Liver (tissue), 9 donors: ENCODE measurements around the gene GTPBP3. TPM values are rescaled to one million over a fixed set of nuclear protein-coding genes. Genes with fewer than 3 reads are reported as not detected.

Experiments used
- DNase-seq: peaks from one replicate; pipeline ENCODE4 v3.0.0-alpha.2; 2017; ENCODE audit warnings: low spot score
- H3K27ac ChIP-seq, 2 donors: one replicate each; pipeline ENCODE4 v1.7.0; 2013; ENCODE audit warnings: inconsistent platforms in 2 of 2, low read length in 2 of 2, control low read depth in 1 of 2, low read depth in 1 of 2, mild to moderate bottlenecking in 1 of 2
- H3K27me3 ChIP-seq, 4 donors: one replicate each; pipeline versions ENCODE4 v1.6.1 to v1.7.0; 2013; ENCODE audit warnings: low read length in 3 of 4, inconsistent platforms in 1 of 4, mild to moderate bottlenecking in 1 of 4, moderate library complexity in 1 of 4; ENCODE audit not compliant: control insufficient read depth in 4 of 4, insufficient read depth in 4 of 4
- H3K36me3 ChIP-seq, 4 donors: one replicate each; pipeline versions ENCODE4 v1.6.1 to v1.7.0; 2013; ENCODE audit warnings: low read length in 3 of 4, mild to moderate bottlenecking in 3 of 4, low read depth in 1 of 4, moderate library complexity in 1 of 4; ENCODE audit not compliant: control insufficient read depth in 4 of 4, insufficient read depth in 3 of 4
- H3K4me1 ChIP-seq, 4 donors: one replicate each; pipeline versions ENCODE4 v1.6.1 to v1.7.0; 2013; ENCODE audit warnings: low read length in 3 of 4, mild to moderate bottlenecking in 3 of 4, moderate library complexity in 1 of 4; ENCODE audit not compliant: control insufficient read depth in 4 of 4, insufficient read depth in 4 of 4
- H3K4me3 ChIP-seq, 3 donors: one replicate each; pipeline versions ENCODE4 v1.6.1 to v1.7.0; 2013; ENCODE audit warnings: low read length in 3 of 3, control low read depth in 1 of 3, low read depth in 1 of 3, mild to moderate bottlenecking in 1 of 3
- H3K9ac ChIP-seq, 2 donors: one replicate each; pipeline ENCODE4 v1.7.0; 2013; ENCODE audit warnings: low read length in 2 of 2, mild to moderate bottlenecking in 2 of 2, moderate library complexity in 2 of 2, control low read depth in 1 of 2, low read depth in 1 of 2
- H3K9me3 ChIP-seq, 4 donors: one replicate each; pipeline versions ENCODE4 v1.6.1 to v1.7.0; 2013; ENCODE audit warnings: low read length in 3 of 4; ENCODE audit not compliant: control insufficient read depth in 4 of 4
- FOXA1 ChIP-seq: IDR thresholded peaks from 2 replicates; pipeline ENCODE4 v1.6.1; 2016; ENCODE audit warnings: antibody characterized with exemption
- GABPA ChIP-seq, 2 donors: IDR thresholded peaks in 1 of 2; conservative IDR thresholded peaks in 1 of 2; 2 replicates each; pipeline ENCODE4 v1.6.1; 2016; ENCODE audit warnings: antibody characterized with exemption in 2 of 2, mild to moderate bottlenecking in 1 of 2, moderate library complexity in 1 of 2
- HNF4A ChIP-seq, 2 donors: conservative IDR thresholded peaks; 2 replicates each; pipeline ENCODE4 v1.6.1; 2016; ENCODE audit warnings: antibody characterized with exemption in 2 of 2, mild to moderate bottlenecking in 2 of 2
- RAD21 ChIP-seq, 2 donors: IDR thresholded peaks; 2 replicates each; pipeline ENCODE4 v1.6.1; 2016; ENCODE audit warnings: antibody characterized with exemption in 2 of 2, mild to moderate bottlenecking in 2 of 2
- TAF1 ChIP-seq: conservative IDR thresholded peaks from 2 replicates; pipeline ENCODE4 v1.6.1; 2016; ENCODE audit warnings: antibody characterized with exemption, mild to moderate bottlenecking
- YY1 ChIP-seq: IDR thresholded peaks from 2 replicates; pipeline ENCODE4 v1.6.1; 2016; ENCODE audit warnings: antibody characterized with exemption, mild to moderate bottlenecking
- WGBS: extraction: QIAGEN DNeasy Blood & Tissue Kit; methylation state at CpG from one replicate; pipeline ENCODE4 v1.1.7; 2013; 5-methylcytosine and 5-hydroxymethylcytosine counted together
- polyA plus RNA-seq, 2 donors: library from polyadenylated mRNA; stranded (reverse) in 1 of 2; unstranded in 1 of 2; fragments of 200-250 nt in 1 of 2; fragments of >200 nt in 1 of 2; fragmentation: Nextera tagmentation in 1 of 2; extraction: Ambion mirVana in 1 of 2; gene quantifications; one replicate each; pipeline versions ENCODE4 v1.2.1 to v1.2.3, GENCODE V29; 2013 to 2015
- total RNA-seq, 2 donors: library from RNA; depleted of rRNA; stranded (reverse); fragments of >200 nt; gene quantifications; one replicate each; pipeline ENCODE4 v1.2.3, GENCODE V29; 2014
- TF ChIP-seq, protein P1 (sequence below): fragments of 150-350 bp; IDR thresholded peaks from 2 replicates; pipeline ENCODE4 v1.5.1; 2017; ENCODE audit warnings: improper control_type of control experiment, low read depth, low read length; ENCODE audit not compliant: missing input control
- TF ChIP-seq, protein P2 (sequence below): IDR thresholded peaks from 2 replicates; pipeline ENCODE4 v1.6.1; 2016; ENCODE audit warnings: antibody characterized with exemption
- TF ChIP-seq, protein P3 (sequence below): IDR thresholded peaks from 2 replicates; pipeline ENCODE4 v1.6.1; 2016; ENCODE audit warnings: antibody characterized with exemption
- TF ChIP-seq, protein P4 (sequence below): IDR thresholded peaks from 2 replicates; pipeline ENCODE4 v1.6.1; 2016; ENCODE audit warnings: antibody characterized with exemption, mild to moderate bottlenecking
- donor health status: healthy.
- donor health status: healthy.
- donor health status: healthy.
- donor health status: healthy.
- donor health status: healthy.

The GTPBP3 gene
- total and polyA plus RNA-seq, 4 donors = 4.9 to 15.5 (median 9.6) TPM

DNA sequence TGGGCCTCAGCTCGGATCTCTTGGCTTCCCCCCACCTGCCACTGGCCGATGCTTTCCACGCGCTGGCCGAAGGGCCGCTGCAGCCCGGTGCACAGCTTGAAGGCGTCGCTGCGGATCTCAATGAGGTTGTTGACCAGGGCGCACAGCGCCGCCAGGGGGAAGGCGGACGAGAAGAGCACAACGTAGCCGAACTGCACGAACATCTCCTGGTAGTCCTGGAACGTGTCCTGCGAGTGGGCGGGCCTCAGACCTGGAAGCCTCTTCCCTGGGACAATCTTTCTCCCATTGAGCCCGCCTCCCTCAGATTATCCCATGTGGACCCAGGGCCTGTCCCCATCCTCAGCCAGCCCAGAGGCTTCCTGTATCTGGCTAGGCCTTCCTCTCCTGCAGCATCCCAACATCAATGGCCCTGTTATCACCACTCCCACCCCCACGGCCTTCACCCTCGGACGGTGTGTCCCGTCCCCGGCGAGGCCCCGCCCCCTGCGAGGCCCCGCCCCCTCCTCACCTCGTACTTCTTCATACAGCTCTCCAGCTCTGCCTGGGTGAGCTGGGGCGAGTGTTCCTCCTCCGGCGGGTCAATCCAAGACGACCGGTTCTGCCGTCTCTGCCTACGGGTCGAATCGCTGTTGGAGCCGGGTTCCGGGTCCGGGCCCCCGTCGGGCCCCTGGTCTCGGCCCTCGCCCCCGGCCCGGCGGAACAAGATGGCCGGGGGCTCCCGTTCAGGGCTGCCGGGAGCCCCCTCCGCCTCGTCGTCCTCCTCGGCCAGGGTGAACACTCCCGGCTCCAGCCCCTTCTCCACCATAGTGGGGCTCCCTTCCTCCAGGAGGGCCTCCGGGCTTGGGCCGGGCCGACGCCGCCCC lies 9.5 kb upstream of the GTPBP3 start:
- H3K36me3 ChIP-seq = no peaks in the 10 kb centered on the region
- no peak overlapping the region for H3K9ac ChIP-seq
- H3K4me3 ChIP-seq = peak overlapping the region in 1 of 3 donors; percentile 44
- H3K9me3 ChIP-seq = no peaks in the 10 kb centered on the region
- H3K27ac ChIP-seq = no peak overlapping the region
- DNase-seq = no peak
- TF ChIP-seq RAD21 (IDR thresholded peaks at IDR 0.05) (peak in 1 of 2 donors; percentile 16), GABPA (IDR thresholded peaks at IDR 0.05 in 1 of 2, conservative IDR thresholded peaks at IDR 0.05 in 1 of 2) (no peak)
- TF ChIP-seq, protein P1, sequence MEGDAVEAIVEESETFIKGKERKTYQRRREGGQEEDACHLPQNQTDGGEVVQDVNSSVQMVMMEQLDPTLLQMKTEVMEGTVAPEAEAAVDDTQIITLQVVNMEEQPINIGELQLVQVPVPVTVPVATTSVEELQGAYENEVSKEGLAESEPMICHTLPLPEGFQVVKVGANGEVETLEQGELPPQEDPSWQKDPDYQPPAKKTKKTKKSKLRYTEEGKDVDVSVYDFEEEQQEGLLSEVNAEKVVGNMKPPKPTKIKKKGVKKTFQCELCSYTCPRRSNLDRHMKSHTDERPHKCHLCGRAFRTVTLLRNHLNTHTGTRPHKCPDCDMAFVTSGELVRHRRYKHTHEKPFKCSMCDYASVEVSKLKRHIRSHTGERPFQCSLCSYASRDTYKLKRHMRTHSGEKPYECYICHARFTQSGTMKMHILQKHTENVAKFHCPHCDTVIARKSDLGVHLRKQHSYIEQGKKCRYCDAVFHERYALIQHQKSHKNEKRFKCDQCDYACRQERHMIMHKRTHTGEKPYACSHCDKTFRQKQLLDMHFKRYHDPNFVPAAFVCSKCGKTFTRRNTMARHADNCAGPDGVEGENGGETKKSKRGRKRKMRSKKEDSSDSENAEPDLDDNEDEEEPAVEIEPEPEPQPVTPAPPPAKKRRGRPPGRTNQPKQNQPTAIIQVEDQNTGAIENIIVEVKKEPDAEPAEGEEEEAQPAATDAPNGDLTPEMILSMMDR = peak; percentile 18
- peaks cover 12 to 23% (median 14%) of the 10 kb centered on the region in 4 donors for H3K4me1 ChIP-seq
- no peaks in the 10 kb centered on the region for H3K27me3 ChIP-seq
- WGBS = 36% methylated on average over 64 of the region's 64 CpGs

DNA sequence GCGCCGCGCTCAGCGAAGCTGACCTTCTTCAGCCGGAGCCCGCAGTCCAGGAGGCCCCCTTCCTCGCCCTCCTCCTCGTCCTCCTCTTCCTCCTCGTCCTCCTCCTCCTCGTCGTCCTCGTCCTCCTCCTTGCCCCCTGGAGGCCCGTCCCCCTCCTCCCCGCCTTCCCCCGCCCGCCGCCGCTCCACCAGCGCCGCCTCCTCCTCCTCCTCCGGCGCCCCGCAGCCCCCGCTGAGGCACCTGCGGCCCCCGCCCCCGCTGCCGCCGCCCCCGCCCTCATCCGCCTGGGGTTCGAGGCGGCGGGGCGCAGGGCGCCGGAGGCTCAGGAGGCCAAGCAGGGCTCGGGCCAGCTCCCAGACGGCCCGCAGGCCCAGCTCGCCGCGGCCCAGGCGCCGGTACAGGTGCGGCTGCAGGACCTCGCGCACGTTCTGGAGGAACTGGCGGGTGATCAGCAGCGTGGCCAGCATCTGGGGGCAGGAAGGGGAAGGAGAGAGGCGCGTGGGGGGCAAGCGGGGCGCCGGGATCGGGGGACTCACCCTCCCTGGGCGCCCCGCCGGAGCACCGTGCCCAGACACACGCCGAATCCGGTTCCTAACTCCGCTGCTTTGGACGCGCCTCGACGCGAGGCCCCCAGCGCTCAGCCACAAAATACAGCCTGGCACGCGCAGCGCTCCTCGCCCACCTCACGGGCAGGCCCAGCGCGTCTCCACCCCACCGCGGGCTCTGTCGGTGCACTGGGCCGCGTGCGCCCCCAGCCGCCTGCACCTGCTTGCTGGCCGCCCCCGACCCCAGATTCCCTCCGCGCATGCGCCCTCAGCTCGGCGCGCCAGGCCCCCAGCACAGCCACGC lies 8.6 kb upstream of the GTPBP3 start:
- Histone ChIP-seq H3K27me3 (no peaks in the 10 kb centered on the region), H3K9me3 (no peaks in the 10 kb centered on the region), H3K27ac (no peak overlapping the region), H3K9ac (no peak overlapping the region), H3K36me3 (no peaks in the 10 kb centered on the region), H3K4me3 (peak overlapping the region in 1 of 3 donors; percentile 44), H3K4me1 (peaks cover 13 to 25% (median 15%) of the 10 kb centered on the region in 4 donors)
- WGBS = 28% methylated on average over 94 of the region's 94 CpGs
- DNase-seq = no peak
- TF ChIP-seq YY1 = no peak
- TF ChIP-seq, protein P2, sequence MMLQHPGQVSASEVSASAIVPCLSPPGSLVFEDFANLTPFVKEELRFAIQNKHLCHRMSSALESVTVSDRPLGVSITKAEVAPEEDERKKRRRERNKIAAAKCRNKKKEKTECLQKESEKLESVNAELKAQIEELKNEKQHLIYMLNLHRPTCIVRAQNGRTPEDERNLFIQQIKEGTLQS = no peak
- TF ChIP-seq TAF1 = no peak
- TF ChIP-seq HNF4A (conservative IDR thresholded peaks at IDR 0.05) = no peak
- TF ChIP-seq, protein P3, sequence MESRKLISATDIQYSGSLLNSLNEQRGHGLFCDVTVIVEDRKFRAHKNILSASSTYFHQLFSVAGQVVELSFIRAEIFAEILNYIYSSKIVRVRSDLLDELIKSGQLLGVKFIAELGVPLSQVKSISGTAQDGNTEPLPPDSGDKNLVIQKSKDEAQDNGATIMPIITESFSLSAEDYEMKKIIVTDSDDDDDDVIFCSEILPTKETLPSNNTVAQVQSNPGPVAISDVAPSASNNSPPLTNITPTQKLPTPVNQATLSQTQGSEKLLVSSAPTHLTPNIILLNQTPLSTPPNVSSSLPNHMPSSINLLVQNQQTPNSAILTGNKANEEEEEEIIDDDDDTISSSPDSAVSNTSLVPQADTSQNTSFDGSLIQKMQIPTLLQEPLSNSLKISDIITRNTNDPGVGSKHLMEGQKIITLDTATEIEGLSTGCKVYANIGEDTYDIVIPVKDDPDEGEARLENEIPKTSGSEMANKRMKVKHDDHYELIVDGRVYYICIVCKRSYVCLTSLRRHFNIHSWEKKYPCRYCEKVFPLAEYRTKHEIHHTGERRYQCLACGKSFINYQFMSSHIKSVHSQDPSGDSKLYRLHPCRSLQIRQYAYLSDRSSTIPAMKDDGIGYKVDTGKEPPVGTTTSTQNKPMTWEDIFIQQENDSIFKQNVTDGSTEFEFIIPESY = no peak
- TF ChIP-seq, protein P4, sequence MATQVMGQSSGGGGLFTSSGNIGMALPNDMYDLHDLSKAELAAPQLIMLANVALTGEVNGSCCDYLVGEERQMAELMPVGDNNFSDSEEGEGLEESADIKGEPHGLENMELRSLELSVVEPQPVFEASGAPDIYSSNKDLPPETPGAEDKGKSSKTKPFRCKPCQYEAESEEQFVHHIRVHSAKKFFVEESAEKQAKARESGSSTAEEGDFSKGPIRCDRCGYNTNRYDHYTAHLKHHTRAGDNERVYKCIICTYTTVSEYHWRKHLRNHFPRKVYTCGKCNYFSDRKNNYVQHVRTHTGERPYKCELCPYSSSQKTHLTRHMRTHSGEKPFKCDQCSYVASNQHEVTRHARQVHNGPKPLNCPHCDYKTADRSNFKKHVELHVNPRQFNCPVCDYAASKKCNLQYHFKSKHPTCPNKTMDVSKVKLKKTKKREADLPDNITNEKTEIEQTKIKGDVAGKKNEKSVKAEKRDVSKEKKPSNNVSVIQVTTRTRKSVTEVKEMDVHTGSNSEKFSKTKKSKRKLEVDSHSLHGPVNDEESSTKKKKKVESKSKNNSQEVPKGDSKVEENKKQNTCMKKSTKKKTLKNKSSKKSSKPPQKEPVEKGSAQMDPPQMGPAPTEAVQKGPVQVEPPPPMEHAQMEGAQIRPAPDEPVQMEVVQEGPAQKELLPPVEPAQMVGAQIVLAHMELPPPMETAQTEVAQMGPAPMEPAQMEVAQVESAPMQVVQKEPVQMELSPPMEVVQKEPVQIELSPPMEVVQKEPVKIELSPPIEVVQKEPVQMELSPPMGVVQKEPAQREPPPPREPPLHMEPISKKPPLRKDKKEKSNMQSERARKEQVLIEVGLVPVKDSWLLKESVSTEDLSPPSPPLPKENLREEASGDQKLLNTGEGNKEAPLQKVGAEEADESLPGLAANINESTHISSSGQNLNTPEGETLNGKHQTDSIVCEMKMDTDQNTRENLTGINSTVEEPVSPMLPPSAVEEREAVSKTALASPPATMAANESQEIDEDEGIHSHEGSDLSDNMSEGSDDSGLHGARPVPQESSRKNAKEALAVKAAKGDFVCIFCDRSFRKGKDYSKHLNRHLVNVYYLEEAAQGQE = no peak
- TF ChIP-seq RAD21 (IDR thresholded peaks at IDR 0.05) = no peak
- no peak for TF ChIP-seq FOXA1
